Eye (tissue), 1 donor: Measurements from ENCODE around the gene TRHDE.

Source experiments
- DNase-seq: peaks from one replicate; pipeline ENCODE4 v3.0.0-alpha.2; 2015

The TRHDE gene

DNA sequence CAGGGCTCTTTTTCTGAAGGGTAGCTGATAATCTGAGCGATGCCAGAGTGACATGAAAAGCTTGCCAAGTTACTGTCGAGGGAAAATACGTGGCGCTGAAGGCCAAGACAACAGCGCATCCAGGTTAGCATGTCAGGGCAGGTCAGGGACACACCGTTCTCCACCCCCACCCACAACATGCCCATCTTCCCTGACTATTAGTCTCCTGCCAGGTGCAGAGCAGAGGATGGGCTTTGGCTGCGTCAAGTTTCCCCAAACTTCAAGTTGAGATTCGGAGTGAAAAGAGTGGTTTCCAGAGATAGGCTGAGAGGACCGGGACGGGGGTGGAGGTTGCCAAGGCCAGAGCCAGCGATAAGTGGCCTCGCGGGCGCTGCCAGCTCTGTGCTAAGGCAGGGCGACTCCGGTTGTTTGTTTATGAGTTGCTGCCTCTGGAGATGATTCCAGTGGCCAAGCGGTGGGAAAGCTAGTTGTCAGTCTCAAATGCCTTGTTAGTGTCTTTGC is 1.7 kb downstream of the TRHDE start:
- DNase-seq, result no peak

DNA sequence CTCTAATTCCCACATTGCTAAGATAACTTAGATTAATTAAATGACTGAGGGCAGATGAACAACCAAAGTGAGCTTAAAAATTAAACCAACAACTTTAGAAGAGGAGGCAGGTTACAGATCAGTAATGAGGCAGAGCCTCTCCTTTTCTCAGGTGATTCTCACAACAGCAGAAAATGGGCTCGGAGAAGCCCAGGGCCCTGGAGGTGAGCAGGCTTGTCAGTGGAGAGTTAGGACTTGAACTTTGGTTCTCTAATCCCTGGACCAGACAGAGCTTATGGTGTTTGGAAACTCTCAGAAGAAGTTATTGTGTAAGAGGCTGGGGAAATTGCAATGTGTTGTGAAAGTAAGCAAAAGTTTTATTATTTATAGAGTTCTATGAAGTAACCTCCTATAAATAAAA is 2.8 kb downstream of the TRHDE start:
- no peak for DNase-seq

DNA sequence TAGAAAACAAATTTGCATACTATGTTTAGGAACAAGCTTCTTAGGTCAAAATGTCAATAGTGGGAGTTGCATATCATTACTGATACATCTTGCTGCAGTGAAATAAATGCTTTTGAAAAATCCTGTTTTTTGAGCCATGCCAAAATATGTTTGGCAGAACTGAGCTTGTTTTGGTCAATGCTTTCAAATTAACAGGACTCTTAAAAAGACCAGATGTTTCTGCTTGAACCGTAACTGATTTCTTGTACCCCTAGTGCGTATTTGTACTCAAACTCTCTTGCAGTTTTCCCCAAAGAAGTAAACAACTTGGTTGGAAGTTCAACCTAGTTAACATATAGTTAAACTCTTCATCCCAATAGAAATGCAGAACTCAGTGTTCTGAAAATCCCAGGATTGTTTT is 3.4 kb downstream of the TRHDE start:
- no peak for DNase-seq

DNA sequence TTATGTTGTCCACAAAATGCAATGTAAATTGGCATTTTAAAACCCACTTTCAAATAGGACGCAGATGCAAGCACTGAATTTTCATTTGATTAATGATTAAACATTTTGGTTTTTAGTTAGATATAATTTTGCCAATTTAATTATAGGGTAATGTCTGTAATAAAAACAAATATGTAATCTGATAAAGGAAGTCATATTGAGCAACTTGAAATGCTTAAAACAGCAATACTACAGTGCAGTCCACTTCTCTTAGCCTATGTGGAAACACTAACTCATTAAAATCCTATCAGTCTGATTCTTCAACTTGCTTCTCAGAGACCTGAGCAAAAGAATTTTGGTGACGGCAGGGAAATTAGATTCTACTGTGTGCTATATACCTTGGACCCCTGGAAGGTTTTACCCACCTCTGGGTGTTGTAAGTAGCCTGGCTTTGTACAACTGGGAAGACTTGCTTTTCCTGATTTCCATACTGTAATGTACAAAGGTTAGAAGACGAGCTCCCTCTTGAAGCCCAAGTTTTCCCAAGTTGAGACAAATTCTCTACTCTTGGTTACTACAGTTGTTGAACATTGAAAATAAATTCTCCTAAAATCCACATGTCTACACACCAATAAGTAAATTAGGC is 4.1 kb downstream of the TRHDE start:
- DNase-seq, result no peak

DNA sequence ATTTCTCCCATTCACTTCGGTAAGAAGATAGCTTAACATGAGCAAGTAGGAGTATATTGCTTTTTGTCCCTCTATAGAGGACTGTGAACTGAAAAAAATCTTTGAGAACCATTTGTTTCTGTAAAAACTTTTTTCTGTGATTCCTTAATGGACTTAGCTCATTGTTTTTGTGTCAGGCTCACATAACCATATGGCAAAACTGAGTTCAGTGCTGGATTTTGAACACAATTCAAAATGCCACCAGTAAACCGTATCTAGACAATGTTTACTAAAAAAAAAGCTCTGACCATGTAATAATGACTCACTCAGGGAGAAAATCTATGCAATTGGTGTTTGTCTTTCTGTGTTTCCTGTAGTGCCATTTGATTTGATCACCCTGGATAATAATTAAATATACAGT is 5.2 kb downstream of the TRHDE start:
- no peak for DNase-seq

DNA sequence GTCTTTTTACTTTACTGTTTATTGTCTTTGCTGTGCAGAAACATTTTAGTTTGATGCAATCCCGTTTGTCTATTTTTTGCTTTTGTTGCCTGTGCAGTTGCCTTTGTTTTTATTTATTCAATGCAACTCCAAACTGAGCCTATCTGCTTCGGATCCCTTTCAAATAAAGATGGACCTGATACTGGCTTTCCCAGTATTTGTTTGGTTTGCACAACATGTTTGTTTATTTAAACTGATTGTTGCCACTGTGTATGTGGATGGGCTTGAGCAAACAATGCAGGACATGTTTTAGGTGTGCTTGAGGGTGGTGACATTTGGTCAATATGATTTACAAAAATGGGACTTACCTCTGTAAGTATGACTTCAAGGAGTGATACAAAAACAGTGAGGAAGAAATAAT is 6.7 kb downstream of the TRHDE start:
- no peak for DNase-seq

- DNase-seq, result no peak
These were observed 9.0 kb downstream of the TRHDE start for GRCh38 chr12:72281126-72281525.

DNA sequence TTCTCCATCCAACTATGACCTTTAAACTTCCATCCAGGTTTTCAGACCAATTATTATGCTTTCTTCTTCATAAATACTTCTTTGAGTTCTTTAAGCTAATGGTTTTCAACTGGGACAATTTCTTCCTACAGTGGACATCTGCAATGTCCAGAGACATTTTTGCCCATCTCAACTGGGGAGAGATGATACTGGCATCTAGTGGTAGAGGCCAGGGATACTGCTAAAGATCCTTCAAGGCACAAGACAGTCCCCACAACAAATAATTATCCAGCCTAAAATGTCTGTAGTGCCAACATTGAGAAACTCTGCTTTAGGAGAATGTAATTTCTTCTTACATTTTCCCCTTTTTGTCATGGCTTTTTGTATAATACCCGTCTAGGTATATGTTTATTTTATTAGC is 10.6 kb downstream of the TRHDE start:
- DNase-seq, result peak; percentile 37

GRCh38 chr12:72285861-72286260 is 13.7 kb downstream of the TRHDE start:
- DNase-seq, result no peak

DNA sequence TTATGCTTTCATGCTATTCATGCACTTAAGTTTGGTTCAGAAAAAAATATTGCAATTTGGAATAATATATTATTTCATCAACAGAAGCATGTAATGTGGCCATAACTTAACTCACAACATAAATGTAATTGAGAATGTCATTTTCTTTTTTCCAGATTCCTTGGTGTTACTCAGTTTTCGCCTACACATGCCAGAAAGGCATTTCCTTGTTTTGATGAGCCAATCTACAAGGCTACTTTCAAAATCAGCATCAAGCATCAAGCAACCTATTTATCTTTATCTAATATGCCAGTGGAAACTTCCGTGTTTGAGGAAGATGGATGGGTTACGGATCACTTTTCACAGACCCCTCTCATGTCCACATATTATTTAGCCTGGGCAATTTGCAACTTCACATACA is 14.4 kb downstream of the TRHDE start:
- DNase-seq, result no peak

DNA sequence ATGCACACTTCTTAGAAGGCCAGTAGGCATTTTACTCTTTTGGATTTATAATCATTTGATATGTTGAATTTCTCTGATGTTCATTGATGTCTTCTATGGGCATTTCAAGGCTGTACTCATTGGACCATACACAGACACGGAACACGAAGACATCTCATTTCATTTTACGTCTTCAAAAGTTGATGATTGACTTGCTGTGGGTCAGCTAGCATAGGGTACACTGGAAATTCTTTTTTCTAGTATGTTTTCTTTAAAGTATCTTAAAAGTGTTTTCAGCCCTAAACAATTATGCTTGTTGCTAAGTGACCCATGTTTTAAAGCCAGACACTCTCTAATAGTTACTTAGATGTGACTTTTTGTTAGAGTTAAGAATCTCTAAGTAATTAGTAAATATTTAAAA is 16.3 kb downstream of the TRHDE start:
- DNase-seq, result no peak

DNA sequence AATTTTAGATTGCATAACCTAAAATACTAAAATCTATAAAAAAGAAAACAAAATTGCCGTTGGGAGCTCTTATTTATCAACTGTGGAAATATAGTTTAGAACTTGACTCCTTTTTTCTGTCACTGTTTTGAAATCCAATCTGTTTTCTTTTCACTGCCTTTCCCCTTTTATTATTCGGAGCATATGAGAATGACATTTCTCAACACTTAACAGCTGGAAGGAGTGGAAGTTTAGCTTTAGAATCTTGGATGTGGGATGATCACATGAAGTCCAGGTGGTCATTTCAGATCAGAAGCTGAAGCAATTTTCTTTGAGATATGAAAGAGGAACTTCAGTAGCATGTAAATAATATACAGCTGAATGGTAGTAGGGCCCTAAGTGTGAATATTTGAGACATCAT is 16.7 kb downstream of the TRHDE start:
- DNase-seq, result no peak

GRCh38 chr12:72289633-72290032 is 17.5 kb downstream of the TRHDE start:
- no peak for DNase-seq

DNA sequence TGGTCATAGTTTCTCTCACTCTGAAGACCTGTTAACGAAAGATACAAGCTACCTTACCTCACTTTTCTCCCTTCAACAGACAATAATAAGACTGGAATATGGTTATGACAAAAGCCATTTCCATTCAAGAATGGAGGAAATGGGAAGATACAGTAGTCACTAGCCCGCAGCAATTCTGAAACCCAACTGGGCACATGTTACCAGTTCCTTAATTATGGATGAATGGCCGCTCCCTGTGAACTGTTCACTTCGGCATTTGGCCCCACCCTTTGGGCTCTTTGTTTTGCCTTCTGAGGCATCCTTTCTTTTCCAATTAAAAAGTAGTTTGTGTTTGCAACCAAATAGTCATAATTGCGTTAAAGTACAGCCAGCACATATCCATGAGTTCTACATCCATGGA is 19.0 kb downstream of the TRHDE start:
- DNase-seq, result no peak

DNA sequence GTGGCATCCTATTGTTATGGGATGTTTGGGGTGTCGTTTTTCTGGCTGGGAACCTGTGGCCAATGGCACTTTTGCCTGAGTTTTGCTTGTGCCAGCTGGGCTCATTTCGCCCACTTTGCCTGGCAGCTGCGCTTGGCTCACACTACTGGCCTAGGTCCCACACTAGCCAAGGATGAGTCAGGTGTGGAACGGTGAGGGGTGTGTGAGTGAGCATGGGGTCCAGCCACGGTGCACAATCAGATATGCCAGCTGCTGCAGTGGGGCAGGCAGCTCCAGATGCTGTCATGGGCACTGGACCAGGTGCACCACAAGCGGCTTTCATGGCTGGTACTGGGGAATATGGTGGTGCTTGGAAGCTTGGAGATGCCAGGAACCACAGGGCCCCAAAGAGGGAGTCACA is 21.5 kb downstream of the TRHDE start:
- no peak for DNase-seq

DNA sequence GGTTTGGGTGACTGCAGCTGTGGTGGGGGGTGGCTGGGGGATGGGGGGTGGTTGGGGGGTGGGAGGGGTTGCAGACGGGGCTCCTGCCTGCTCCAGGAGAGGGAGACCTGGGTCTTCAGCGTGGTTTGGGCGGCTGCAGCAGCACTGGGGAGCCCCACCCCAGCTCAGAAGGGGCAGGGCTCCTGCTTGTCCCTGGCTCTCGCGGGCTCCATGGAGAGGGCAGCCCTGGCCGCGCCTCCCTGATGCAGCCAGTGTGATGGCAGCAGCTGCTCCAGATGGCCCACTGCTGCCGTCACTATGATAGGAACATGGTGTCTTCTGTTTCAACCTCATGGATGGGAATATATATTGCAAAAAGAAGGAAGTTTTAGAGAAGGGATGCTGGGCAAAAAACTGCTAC is 22.9 kb downstream of the TRHDE start:
- no peak for DNase-seq

- no peak for DNase-seq
These were observed 23.6 kb downstream of the TRHDE start for GRCh38 chr12:72295744-72296143.

DNA sequence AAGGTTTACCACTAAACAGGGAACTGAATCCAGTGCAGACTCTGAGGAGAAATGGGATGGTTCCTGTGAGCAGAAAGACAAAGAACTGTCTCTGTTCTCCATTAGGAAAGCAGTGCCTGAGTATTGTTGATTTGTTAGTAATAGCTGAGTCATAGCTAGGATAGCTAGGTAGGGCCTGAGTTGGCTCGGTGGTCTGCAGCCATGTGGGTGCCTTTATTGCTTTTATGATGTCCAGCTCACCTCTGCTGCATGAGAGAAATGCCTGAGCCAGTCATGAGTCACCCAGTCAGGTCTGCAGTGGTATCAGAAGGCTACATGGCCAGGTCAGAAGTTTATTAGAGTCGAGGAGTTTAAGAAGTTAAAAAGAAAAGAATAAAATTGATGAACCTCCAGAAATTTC is 24.2 kb downstream of the TRHDE start:
- DNase-seq, result no peak

- DNase-seq, result no peak
These were observed 25.5 kb downstream of the TRHDE start for GRCh38 chr12:72297666-72298065.

GRCh38 chr12:72300728-72301127 is 28.6 kb downstream of the TRHDE start:
- no peak for DNase-seq

DNA sequence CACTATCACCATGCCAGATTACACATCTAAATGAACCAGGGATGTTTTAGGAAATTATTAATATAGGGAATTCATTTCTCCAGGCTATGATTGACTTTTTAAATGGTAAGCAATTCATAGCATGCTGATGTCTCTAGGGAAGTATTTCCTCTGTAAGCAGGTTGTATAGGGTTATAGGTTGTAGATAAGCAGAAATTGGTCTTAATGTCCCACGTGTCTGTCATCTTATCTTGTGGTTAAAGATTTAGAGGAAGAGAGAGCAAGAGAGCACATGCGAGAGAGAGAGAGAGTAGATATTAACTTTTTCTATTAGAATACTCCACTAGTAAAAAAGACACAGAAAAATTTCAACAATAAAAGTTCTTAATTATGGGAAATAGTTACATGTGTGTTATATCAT is 32.6 kb downstream of the TRHDE start:
- DNase-seq, result no peak

DNA sequence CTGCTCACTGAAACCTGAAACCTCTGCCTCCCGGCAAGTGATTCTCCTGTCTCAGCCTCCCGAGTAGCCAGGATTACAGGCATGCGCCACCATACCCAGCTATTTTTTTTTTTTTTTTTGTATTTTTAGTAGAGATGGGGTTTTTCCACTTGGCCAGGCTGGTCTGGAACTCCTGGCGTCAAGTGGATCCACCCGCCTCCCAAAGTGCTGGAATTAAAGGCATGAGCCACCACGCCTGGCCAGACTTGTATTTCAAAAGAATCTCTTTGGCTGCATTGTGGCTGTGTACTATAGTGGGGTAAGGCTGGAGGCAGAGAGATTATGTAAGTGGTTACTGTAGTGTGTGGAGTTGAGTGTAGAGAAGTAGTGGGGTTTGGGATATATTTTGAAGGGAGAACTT is 35.1 kb downstream of the TRHDE start:
- no peak for DNase-seq

GRCh38 chr12:72311946-72312345 is 39.8 kb downstream of the TRHDE start:
- no peak for DNase-seq

DNA sequence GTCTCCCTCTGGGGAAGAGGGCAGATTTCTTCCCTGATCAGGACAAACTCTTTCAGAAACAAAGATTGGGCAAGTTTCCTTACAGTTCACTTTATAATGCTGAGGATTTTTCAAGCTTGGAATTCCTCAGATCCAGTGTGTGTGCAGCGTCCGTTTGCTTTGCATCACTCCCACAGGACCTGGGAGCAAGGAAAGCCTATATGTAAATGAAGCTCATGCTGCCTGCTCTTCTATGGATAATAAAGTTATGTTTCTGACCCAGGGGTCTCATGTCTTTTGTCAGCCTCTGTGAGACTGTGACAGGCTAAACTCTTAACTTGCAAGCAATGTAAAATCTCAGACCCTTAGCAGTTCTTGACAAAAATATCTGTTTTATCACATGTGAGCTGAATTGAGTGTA is 41.6 kb downstream of the TRHDE start:
- peak; percentile 20 for DNase-seq

- no peak for DNase-seq
These were observed 43.7 kb downstream of the TRHDE start for GRCh38 chr12:72315858-72316257.

GRCh38 chr12:72318341-72318740 is 46.2 kb downstream of the TRHDE start:
- DNase-seq, result no peak
